Karpas-422 (cell line): ENCODE data around the gene SPINT2. TPM values are rescaled to one million over a fixed set of nuclear protein-coding genes. Genes with fewer than 3 reads are reported as not detected.

Source experiments
- DNase-seq: peaks from one replicate; pipeline ENCODE4 v3.0.0-alpha.2; 2015
- H2AFZ ChIP-seq: fragments of 200-600 bp; sonication (generic); 2 replicates; pipeline ENCODE4 v1.6.1; 2014; ENCODE audit warnings: antibody characterized with exemption, low read length, mixed read lengths
- H3K27ac ChIP-seq: fragments of 200-600 bp; sonication (generic); 2 replicates; pipeline ENCODE4 v1.5.1; 2014; ENCODE audit warnings: mild to moderate bottlenecking, low read length, moderate library complexity
- H3K27me3 ChIP-seq: fragments of 200-600 bp; sonication (generic); 2 replicates; pipeline ENCODE4 v1.6.1; 2014; ENCODE audit warnings: low read length, mixed read lengths
- H3K36me3 ChIP-seq: fragments of 200-600 bp; sonication (generic); 2 replicates; pipeline ENCODE4 v1.6.1; 2014; ENCODE audit warnings: low read length, mixed read lengths; ENCODE audit not compliant: insufficient read depth
- H3K4me1 ChIP-seq: fragments of 200-600 bp; sonication (generic); 2 replicates; pipeline ENCODE4 v1.6.1; 2014; ENCODE audit warnings: mild to moderate bottlenecking, low read length, mixed read lengths
- H3K4me2 ChIP-seq: fragments of 200-600 bp; sonication (generic); 2 replicates; pipeline ENCODE4 v1.6.1; 2014; ENCODE audit warnings: low read length, low read depth, mild to moderate bottlenecking; ENCODE audit not compliant: poor library complexity, severe bottlenecking
- H3K4me3 ChIP-seq: fragments of 200-600 bp; sonication (generic); 2 replicates; pipeline ENCODE4 v1.5.1; 2014; ENCODE audit warnings: mild to moderate bottlenecking, antibody characterized with exemption, low read length, mixed read lengths
- H3K79me2 ChIP-seq: fragments of 200-600 bp; sonication (generic); 2 replicates; pipeline ENCODE4 v1.6.1; 2014; ENCODE audit warnings: mild to moderate bottlenecking, low read length, mixed read lengths
- H3K9ac ChIP-seq: fragments of 200-600 bp; sonication (generic); 2 replicates; pipeline ENCODE4 v1.6.0; 2014; ENCODE audit warnings: low read length
- H3K9me2 ChIP-seq: fragments of 200-600 bp; sonication (generic), shearing (Covaris generic); replicated peaks from 2 replicates; pipeline ENCODE4 v1.6.0; 2014; ENCODE audit warnings: mild to moderate bottlenecking, low read length, moderate library complexity; ENCODE audit not compliant: insufficient read depth
- H3K9me3 ChIP-seq: fragments of 300-700, 200-600 bp; sonication (generic); 2 replicates; pipeline ENCODE4 v1.6.1; 2014; ENCODE audit warnings: low read length, mixed read lengths
- H4K20me1 ChIP-seq: fragments of 200-600 bp; sonication (generic); 2 replicates; pipeline ENCODE4 v1.6.1; 2014; ENCODE audit warnings: mild to moderate bottlenecking, antibody characterized with exemption, low read length, low read depth; ENCODE audit not compliant: insufficient read depth
- total RNA-seq: library from RNA; depleted of rRNA; stranded (reverse); fragments of >200 nt; shearing (Covaris generic); gene quantifications from 2 replicates; pipeline ENCODE4 v1.2.3, GENCODE V29; 2014; ENCODE audit warnings: low replicate concordance

Gene SPINT2
- total RNA-seq, 1 experiment from 2014 or later = 0.22 TPM

DNA sequence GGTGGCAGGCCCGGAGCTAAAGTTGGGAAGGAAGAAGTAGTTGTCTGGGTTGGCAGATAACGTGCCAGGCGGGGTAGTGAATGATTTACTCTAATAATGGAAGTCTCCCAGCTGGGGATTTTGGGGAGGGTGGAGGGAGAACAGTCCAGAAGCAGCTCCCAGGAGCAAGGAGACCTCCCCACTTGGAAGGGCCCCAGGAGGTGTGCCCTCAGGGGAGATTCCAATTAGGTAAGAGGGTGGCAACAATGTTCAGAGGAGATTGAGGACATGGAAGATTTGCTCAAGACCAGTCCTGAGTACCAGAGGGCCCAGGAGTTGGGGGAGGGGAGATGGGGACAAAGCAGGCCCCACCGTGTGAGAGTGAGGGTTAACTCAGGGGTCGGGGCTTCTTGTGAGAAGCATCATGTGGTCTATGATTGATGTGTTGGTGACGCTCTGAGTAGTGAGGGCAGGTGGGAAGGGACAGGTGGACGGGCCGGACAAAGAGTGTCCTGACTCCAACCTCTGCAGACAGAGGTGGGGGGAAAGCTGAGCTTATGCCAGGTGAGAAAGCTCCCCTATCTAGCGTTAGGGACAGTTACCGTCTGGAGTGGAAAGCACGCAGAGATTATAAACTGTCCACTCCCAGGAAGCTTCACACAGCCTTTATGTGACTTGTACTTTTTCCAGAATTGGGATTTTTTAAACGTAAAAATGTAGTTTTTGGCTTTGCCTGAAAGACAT, 3.5 kb downstream of the SPINT2 start:
- H3K4me3 ChIP-seq = no peak overlapping the region
- no peak overlapping the region for H2AFZ ChIP-seq
- H3K4me1 ChIP-seq = 0 out of 2 replicates have a peak, but pooled peaks cover 3% of the 10 kb centered on the region
- H3K9ac ChIP-seq = no peak overlapping the region
- no peaks in the 10 kb centered on the region for H3K9me3 ChIP-seq
- no peaks in the 10 kb centered on the region for H3K36me3 ChIP-seq
- DNase-seq = no peak
- H3K9me2 ChIP-seq = no peaks in the 10 kb centered on the region
- H4K20me1 ChIP-seq = no peaks in the 10 kb centered on the region
- H3K4me2 ChIP-seq = no peak overlapping the region
- H3K27ac ChIP-seq = no peak overlapping the region
- no peaks in the 10 kb centered on the region for H3K79me2 ChIP-seq
- H3K27me3 ChIP-seq = no peaks in the 10 kb centered on the region

DNA sequence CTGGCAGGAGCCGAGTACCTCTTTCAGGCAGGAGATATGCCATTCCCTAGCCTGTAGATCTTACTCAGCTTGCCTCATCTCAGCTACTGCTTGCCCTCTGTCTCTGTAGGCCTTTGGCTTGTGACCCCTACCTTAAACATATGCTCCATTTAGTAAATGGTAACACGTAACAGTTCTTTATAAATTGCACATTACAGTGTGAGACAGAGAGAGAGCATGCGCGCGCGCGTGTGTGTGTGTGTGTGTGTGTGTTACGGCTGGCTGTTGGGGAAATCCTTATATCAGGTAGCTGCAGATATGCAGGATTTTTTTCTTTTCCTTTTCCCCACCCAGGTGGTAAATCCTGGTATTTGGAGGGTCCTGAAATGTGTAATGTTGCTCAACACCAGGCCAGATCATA, 4.2 kb downstream of the SPINT2 start:
- Histone ChIP-seq H2AFZ (no peak overlapping the region), H3K4me1 (0 out of 2 replicates have a peak, but pooled peaks cover 3% of the 10 kb centered on the region), H4K20me1 (no peaks in the 10 kb centered on the region), H3K9me3 (no peaks in the 10 kb centered on the region), H3K27me3 (no peaks in the 10 kb centered on the region), H3K4me2 (no peak overlapping the region), H3K9ac (no peak overlapping the region), H3K27ac (no peak overlapping the region), H3K79me2 (no peaks in the 10 kb centered on the region), H3K4me3 (no peak overlapping the region), H3K9me2 (no peaks in the 10 kb centered on the region), H3K36me3 (no peaks in the 10 kb centered on the region)
- DNase-seq = no peak

DNA sequence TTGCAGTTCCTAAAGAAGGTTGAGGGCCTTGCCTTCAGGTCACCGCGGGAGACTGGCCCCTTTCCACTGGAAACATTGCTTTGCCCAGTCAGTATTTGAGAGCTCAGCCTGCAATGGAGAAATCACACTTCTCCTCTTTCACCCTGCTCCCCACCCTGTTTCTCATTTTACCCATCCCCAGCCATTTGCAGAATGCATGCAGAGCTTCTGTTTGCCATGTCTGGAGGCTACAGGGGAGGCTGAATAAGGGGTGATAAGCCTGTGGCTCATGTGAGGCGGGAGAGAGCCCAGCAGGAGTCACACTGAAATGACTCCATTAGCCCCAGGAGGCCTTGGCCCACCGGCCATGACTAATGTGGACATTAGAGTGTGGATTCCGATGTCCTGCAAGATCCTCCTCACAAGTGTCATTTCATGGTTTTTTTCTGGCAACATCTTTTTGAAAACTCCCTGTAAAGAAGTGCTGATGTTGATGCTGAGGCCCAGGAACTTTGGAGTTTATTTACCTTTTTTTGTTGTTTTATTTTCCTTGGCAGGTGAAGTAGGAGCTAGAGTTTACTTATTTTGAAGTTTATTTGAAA, 6.3 kb downstream of the SPINT2 start:
- H4K20me1 ChIP-seq = no peaks in the 10 kb centered on the region
- no peaks in the 10 kb centered on the region for H3K9me2 ChIP-seq
- no peaks in the 10 kb centered on the region for H3K4me1 ChIP-seq
- no peaks in the 10 kb centered on the region for H3K27me3 ChIP-seq
- H3K9me3 ChIP-seq = no peaks in the 10 kb centered on the region
- H3K4me3 ChIP-seq = no peak overlapping the region
- no peak overlapping the region for H2AFZ ChIP-seq
- no peak overlapping the region for H3K27ac ChIP-seq
- no peak overlapping the region for H3K9ac ChIP-seq
- no peaks in the 10 kb centered on the region for H3K79me2 ChIP-seq
- H3K36me3 ChIP-seq = no peaks in the 10 kb centered on the region
- no peak overlapping the region for H3K4me2 ChIP-seq
- no peak for DNase-seq

DNA sequence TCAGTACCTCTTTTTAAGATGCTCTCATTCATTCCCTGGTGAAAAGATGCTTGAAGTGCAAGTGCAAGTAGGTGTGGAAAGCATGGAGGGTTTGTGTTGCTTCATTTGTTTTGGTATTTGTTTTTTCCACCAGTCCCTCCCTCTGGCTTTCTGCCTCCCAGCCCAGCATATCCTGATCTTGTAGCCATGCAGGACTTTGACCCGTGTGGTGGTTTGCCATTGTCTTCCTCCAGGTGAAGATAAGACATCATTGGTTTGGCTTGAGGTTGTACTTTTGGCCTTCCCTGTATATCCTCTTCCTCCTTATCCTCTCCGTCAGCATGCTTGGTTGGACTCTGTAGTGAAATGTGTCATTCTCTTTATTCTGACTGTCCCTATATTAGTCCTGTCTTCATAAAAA, 9.1 kb downstream of the SPINT2 start:
- H2AFZ ChIP-seq = no peak overlapping the region
- H3K27ac ChIP-seq = no peak overlapping the region
- H3K4me1 ChIP-seq = no peaks in the 10 kb centered on the region
- no peaks in the 10 kb centered on the region for H3K36me3 ChIP-seq
- no peaks in the 10 kb centered on the region for H3K79me2 ChIP-seq
- no peaks in the 10 kb centered on the region for H4K20me1 ChIP-seq
- H3K9ac ChIP-seq = no peak overlapping the region
- DNase-seq = no peak
- H3K9me2 ChIP-seq = no peaks in the 10 kb centered on the region
- no peak overlapping the region for H3K4me2 ChIP-seq
- no peak overlapping the region for H3K4me3 ChIP-seq
- H3K27me3 ChIP-seq = no peaks in the 10 kb centered on the region
- H3K9me3 ChIP-seq = no peaks in the 10 kb centered on the region

DNA sequence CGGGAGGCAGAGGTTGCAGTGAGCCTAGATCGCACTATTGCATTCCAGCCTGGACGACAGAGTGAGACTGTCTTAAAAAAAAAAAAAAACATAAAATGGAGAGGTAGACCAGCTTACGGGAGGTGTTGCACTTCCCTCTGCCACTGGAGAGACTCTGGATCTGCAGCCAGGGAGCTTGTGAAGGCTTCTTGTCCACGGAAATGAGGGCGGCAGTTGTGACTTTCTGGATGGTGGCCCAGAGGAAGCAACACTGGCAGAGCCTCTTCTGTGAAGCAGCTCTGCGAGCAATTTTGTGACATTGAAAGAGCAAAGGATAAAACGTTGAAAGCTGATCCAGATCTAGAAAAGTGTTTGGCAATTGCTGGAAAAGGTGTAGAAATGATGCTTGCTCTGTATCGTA, 10.4 kb downstream of the SPINT2 start:
- no peaks in the 10 kb centered on the region for H4K20me1 ChIP-seq
- H3K9me3 ChIP-seq = no peaks in the 10 kb centered on the region
- no peak overlapping the region for H2AFZ ChIP-seq
- no peaks in the 10 kb centered on the region for H3K36me3 ChIP-seq
- H3K27ac ChIP-seq = no peak overlapping the region
- H3K4me3 ChIP-seq = no peak overlapping the region
- H3K79me2 ChIP-seq = no peaks in the 10 kb centered on the region
- H3K4me2 ChIP-seq = no peak overlapping the region
- no peaks in the 10 kb centered on the region for H3K9me2 ChIP-seq
- H3K27me3 ChIP-seq = no peaks in the 10 kb centered on the region
- no peaks in the 10 kb centered on the region for H3K4me1 ChIP-seq
- DNase-seq = no peak
- no peak overlapping the region for H3K9ac ChIP-seq

DNA sequence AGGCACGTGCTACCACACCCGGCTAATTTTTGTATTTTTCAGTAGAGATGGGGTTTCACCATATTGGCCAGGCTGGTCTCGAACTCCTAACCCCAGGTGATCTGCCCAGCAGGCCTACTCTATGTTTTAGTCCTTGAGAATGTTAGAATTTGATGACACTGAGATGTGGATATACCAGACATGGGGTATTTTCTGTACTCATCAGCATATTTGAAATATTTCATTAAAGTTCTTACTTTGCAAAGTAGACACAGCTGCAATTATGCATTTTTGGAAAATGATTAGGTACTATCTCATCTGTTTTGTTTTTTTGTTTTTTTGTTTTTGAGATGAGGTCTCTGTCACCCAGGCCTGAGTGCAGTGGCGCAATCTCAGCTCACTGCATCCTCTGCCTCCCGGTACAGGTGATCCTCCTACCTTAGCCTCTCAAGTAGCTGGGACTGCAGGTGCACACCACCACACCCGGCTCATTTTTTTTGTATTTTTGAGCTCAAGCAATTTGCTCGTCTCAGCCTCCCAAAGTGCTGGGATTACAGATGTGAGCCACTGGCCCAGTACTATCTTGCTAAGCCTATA, 12.7 kb downstream of the SPINT2 start:
- no peak overlapping the region for H3K4me2 ChIP-seq

DNA sequence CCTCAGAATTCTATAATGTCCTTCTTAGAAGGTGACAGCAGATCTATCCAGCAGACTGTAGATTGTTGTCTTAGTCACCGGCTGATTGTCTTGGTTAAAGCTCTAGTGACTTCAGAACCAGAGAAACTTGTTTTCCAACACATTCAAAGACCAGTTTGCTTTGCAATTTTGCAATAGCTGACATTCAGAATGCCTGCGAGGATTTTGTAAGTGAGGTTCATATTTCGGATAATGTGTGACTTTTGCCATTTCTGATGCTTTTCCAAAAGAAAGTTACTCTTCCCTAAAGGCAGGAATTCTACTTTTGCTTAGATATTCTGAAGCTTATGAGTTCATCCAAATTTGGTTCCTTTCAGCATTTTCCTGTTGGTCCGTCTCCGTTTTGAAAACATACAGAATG, 13.2 kb downstream of the SPINT2 start:
- no peak for DNase-seq
- H2AFZ ChIP-seq = no peak overlapping the region
- no peaks in the 10 kb centered on the region for H3K27me3 ChIP-seq
- H3K4me3 ChIP-seq = no peak overlapping the region
- H3K4me2 ChIP-seq = no peak overlapping the region
- no peaks in the 10 kb centered on the region for H4K20me1 ChIP-seq
- H3K36me3 ChIP-seq = no peaks in the 10 kb centered on the region
- H3K27ac ChIP-seq = no peak overlapping the region
- H3K4me1 ChIP-seq = no peaks in the 10 kb centered on the region
- H3K9ac ChIP-seq = no peak overlapping the region
- no peaks in the 10 kb centered on the region for H3K9me2 ChIP-seq
- no peaks in the 10 kb centered on the region for H3K79me2 ChIP-seq
- H3K9me3 ChIP-seq = no peaks in the 10 kb centered on the region

More for the DNA sequence above, 12.7 kb downstream of the SPINT2 start:
- no peak overlapping the region for H2AFZ ChIP-seq
- H3K9me2 ChIP-seq = no peaks in the 10 kb centered on the region
- H3K9ac ChIP-seq = no peak overlapping the region
- no peak overlapping the region for H3K27ac ChIP-seq
- no peaks in the 10 kb centered on the region for H3K27me3 ChIP-seq
- no peaks in the 10 kb centered on the region for H3K36me3 ChIP-seq
- no peaks in the 10 kb centered on the region for H3K4me1 ChIP-seq
- no peak overlapping the region for H3K4me3 ChIP-seq
- H3K9me3 ChIP-seq = no peaks in the 10 kb centered on the region
- DNase-seq = no peak
- no peaks in the 10 kb centered on the region for H3K79me2 ChIP-seq
- H4K20me1 ChIP-seq = no peaks in the 10 kb centered on the region

DNA sequence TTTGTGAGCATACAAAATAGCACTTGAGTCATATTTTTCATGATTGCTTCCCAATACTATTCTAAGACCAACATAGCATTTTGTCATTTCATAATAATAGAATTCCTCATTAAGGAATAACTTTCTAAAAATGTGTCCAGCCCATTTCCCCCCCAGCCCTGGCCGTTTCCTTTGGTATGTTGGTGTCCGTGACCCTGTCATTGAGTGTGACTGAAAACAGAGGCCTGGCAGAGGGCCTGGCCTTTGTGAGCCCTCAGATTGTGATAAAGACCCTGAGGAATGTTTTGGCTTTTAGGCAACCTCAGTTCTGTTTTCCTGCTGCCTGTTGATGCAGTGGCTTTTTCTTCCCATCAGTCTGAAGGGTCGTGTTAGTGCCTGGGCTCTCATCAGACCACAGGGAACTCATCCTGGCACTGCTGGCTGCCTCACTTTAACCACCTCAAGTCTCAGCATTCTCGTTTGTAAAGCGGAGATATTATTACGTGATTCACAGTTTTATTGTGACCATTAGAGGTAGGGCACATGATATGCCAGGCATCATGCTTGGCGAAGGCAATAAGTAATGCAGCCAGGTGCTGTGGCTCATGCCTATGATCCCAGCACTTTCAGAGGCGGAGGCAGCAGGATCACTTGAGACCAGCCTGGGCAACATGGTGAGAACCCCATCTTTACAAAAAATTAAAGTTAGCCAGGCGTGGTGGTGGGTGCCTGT, 13.8 kb downstream of the SPINT2 start:
- Histone ChIP-seq H3K4me1 (no peaks in the 10 kb centered on the region), H4K20me1 (no peaks in the 10 kb centered on the region), H3K9ac (no peak overlapping the region), H3K79me2 (no peaks in the 10 kb centered on the region), H3K27me3 (no peaks in the 10 kb centered on the region), H3K4me2 (no peak overlapping the region), H3K9me3 (no peaks in the 10 kb centered on the region), H3K9me2 (no peaks in the 10 kb centered on the region), H3K4me3 (no peak overlapping the region), H3K36me3 (no peaks in the 10 kb centered on the region), H2AFZ (no peak overlapping the region), H3K27ac (no peak overlapping the region)
- no peak for DNase-seq
